ENCODE results near the gene KCMF1. TPM values are rescaled to one million over a fixed set of nuclear protein-coding genes. Genes with fewer than 3 reads are reported as not detected.
"Not testable (repeated sequence)": the region's sequence is repeated elsewhere in the genome, so short reads cannot be mapped to it uniquely, and the experiment has no call there.

KCMF1 gene
- total RNA-seq, 2 experiments from 2014 or later: 78.1 to 98.5 TPM

DNA sequence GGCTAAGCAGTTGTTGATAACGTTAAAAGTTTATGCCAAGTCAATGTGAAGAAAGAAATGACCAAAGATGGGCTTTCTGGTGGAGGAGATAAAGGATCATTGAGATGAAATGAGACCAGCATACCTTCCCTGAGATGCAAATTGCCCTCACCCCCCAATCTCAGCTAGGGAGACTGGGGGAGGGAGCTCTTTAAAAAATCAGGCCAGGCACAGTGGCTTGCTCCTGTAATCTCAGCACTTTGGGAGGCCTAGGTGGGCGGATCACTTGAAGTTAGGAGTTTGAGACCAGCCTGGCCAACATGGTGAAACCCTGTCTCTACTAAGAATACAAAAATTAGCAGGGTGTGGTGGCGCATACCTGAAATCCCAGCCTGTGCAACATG lies 30.9 kb upstream of the KCMF1 start:
- POLR2A ChIA-PET: interaction anchor here (0.5 to 1.9 kb wide), 9 partner anchors 14 to 412 kb away, joined by 3 to 11 read pairs (median 4); partner anchors contain the start of gene TGOLN2
- Mint-ChIP-seq H3K27ac (peak overlapping the region; percentile 98), H3K27me3 (no peaks in the 10 kb centered on the region), H3K9me3 (ENCODE audit: low read depth) (no peaks in the 10 kb centered on the region), H3K4me3 (peak overlapping the region; percentile 67), H3K36me3 (ENCODE audit: low read depth) (peaks cover 15% of the 10 kb centered on the region), H3K4me1 (peaks cover 75% of the 10 kb centered on the region)
- ATAC-seq (no peak), DNase-seq (peak; percentile 25)
- CTCF ChIA-PET: interaction anchor here (0.5 to 3.3 kb wide), 14 partner anchors 9 to 78 kb away, joined by 3 to 30 read pairs (median 4); no protein-coding TSS in a partner anchor
- intact Hi-C loops (cut with DNase I, micrococcal nuclease): no loop called here

DNA sequence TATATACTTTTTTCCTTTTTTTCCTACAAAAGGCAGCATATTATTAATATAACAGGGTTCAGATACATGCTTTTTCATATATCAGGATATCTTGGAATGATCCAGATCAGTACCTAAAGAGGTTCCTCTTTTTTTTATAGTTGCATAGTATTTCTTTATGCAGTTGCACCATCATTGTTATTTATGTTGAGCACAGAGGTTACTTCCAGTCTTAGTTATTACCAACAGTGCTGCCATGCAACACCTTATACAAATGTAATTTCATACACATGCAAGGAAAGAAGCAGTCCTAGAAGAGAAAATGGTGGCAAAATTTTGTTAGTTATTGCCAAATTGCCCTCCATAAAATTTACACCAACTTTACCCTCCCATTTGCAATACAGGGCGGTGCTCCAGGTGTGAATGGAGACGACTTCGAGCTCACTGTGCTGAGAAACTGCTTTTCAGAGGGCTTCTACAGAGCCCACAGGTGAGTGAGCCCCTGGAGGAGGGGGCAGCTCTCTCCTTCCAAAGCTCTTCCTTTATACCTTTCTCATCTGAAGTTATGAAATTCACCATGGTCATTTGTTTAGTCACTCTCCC lies 30.0 kb upstream of the KCMF1 start:
- H3K27ac Mint-ChIP-seq: no peak overlapping the region
- H3K9me3 Mint-ChIP-seq (ENCODE audit: low read depth): no peaks in the 10 kb centered on the region
- intact Hi-C loops (cut with DNase I, micrococcal nuclease): no loop called here
- DNase-seq (no peak), ATAC-seq (no peak)
- POLR2A ChIA-PET: interaction anchor here (1.9 kb wide), 1 partner anchor 61 kb away, joined by 5 read pairs; no protein-coding TSS in a partner anchor
- no peak overlapping the region for H3K4me3 Mint-ChIP-seq
- no peaks in the 10 kb centered on the region for H3K27me3 Mint-ChIP-seq
- peaks cover 17% of the 10 kb centered on the region for H3K36me3 Mint-ChIP-seq (ENCODE audit: low read depth)
- CTCF ChIA-PET: interaction anchor here (2.6 to 3.3 kb wide), 2 partner anchors 15 to 74 kb away, joined by 9 to 30 read pairs; no protein-coding TSS in a partner anchor
- H3K4me1 Mint-ChIP-seq: peaks cover 79% of the 10 kb centered on the region

DNA sequence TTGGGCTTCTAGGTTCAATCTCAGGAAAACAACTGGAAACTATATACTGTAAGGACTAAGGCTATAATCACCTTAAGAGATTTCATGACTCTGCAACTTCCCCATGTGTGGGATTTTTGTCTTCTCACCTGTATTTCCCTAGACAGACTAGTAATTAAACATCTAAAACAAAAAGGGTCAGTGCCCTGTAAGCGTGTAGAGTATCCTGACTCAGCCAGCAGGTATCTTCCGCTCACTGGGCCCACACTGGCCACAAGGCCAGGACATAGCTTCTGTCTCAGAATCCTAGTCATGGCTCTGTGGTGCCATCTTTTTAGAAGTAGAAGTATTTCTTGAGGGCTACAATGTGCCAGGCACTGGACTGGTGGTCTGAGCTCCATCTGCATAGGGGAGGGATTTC lies 28.8 kb upstream of the KCMF1 start:
- Mint-ChIP-seq H3K4me3 (no peak overlapping the region), H3K27ac (peak overlapping the region; percentile 12), H3K36me3 (ENCODE audit: low read depth) (peaks cover 14% of the 10 kb centered on the region), H3K4me1 (peaks cover 78% of the 10 kb centered on the region), H3K9me3 (ENCODE audit: low read depth) (no peaks in the 10 kb centered on the region), H3K27me3 (no peaks in the 10 kb centered on the region)
- ATAC-seq (no peak), DNase-seq (no peak)
- POLR2A ChIA-PET: no interaction called here
- intact Hi-C loops (cut with DNase I, micrococcal nuclease): no loop called here
- CTCF ChIA-PET: interaction anchor here (0.6 to 3.3 kb wide), 5 partner anchors 13 to 71 kb away, joined by 3 to 30 read pairs (median 4); no protein-coding TSS in a partner anchor

DNA sequence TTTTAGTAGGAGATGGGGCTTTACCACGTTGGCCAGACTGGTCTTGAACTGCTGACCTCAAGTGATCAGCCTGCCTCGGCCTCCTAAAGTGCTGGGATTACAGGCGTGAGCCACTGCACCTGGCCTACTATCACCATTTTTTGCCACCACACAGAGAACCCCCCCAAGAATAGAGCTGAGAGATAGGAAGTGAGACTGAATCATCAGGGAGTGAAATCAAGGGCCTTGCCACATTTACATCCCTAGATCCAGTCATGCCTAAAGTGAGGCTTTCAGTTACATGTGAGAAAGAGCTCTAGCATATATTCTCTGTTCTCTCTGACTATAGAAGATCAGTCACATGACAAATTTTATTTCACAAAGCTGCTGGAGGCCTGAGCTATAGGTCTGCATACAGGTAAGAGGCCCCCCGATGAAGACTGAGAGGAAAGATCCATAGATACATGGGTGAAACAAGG lies 28.0 kb upstream of the KCMF1 start:
- peak overlapping the region; percentile 95 for H3K27ac Mint-ChIP-seq
- peaks cover 14% of the 10 kb centered on the region for H3K36me3 Mint-ChIP-seq (ENCODE audit: low read depth)
- peaks cover 77% of the 10 kb centered on the region for H3K4me1 Mint-ChIP-seq
- intact Hi-C loops (cut with DNase I, micrococcal nuclease): no loop called here
- ATAC-seq: peak; percentile 14
- H3K9me3 Mint-ChIP-seq (ENCODE audit: low read depth): no peaks in the 10 kb centered on the region
- peak overlapping the region; percentile 51 for H3K4me3 Mint-ChIP-seq
- ChIA-PET CTCF (interaction anchor here (0.7 to 5.1 kb wide), 11 partner anchors 14 to 383 kb away, joined by 3 to 54 read pairs (median 3); no protein-coding TSS in a partner anchor), POLR2A (interaction anchor here (0.6 to 1.4 kb wide), 6 partner anchors 18 to 62 kb away, joined by 3 to 10 read pairs (median 5); partner anchors contain the start of genes KCMF1 and TMSB10)
- H3K27me3 Mint-ChIP-seq: no peaks in the 10 kb centered on the region
- DNase-seq: peak; percentile 28

DNA sequence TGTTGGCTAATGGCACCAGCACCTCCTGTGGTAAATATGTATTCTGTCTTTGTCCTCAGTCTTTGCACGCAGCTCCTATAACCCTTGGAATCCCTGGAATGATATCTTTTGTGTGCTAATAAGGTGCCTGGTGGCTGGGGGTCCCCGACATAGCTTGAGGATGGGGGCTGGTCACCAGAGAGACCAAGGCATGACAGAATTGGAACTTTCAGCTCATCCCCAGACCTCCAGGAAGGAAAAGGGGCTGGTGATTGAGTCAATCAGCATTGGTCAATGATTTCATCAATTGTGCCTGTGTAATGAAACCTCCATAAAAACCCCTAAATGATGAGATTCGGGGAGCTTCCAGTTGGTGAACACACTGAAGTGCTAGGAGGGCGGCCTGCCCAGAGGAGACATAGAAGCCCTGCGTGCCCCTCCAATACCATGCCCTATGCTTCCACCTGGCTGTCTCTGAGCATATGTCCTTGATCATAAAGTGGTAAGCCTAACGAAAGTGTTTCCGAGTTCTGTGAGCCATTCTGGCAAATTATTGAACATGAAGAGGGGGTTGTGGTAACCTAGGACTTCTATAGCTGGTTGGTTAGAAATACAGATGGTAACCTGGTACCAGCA lies 26.6 kb upstream of the KCMF1 start:
- Mint-ChIP-seq H3K4me3 (peak overlapping the region; percentile 58), H3K36me3 (ENCODE audit: low read depth) (peaks cover 14% of the 10 kb centered on the region), H3K9me3 (ENCODE audit: low read depth) (no peaks in the 10 kb centered on the region), H3K27ac (peak overlapping the region; percentile 95), H3K27me3 (no peaks in the 10 kb centered on the region), H3K4me1 (peaks cover 63% of the 10 kb centered on the region)
- ATAC-seq: no peak
- CTCF ChIA-PET: interaction anchor here (0.8 to 5.1 kb wide), 6 partner anchors 15 to 71 kb away, joined by 3 to 54 read pairs (median 4); no protein-coding TSS in a partner anchor
- intact Hi-C loops (cut with DNase I, micrococcal nuclease): no loop called here
- DNase-seq: no peak
- POLR2A ChIA-PET: no interaction called here

DNA sequence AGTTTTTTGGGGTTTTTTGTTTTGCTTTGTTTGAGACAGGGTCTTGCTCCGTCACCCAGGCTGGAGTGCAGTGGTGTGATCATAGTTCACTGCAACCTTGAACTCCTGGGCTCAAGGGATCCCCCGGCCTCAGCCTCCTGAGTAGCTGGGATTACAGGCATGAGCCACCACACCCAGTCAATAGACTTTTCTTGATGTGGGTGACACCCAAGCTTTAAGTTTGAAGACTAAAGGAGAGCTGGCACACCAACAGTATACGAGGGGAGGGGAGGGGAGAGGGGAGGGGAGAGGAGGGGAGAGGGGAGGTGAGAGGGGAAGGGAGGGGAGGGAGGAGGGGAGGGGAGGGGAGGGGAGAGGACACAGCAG lies 25.1 kb upstream of the KCMF1 start:
- not testable (repeated sequence) for DNase-seq; H3K9me3 Mint-ChIP-seq (ENCODE audit: low read depth); ATAC-seq; H3K27me3 Mint-ChIP-seq
- H3K4me1 Mint-ChIP-seq: peaks cover 53% of the 10 kb centered on the region
- intact Hi-C loops (cut with DNase I, micrococcal nuclease): loop anchor here (1.0 to 5.0 kb wide), 7 partner anchors 8 to 346 kb away; partner anchors contain the start of genes KCMF1 (in 1 of the 2) and TMSB10 (in 1 of the 2)
- H3K27ac Mint-ChIP-seq: peak overlapping the region; percentile 99
- CTCF ChIA-PET: interaction anchor here (0.6 to 5.1 kb wide), 16 partner anchors 9 to 83 kb away, joined by 3 to 54 read pairs (median 6); no protein-coding TSS in a partner anchor
- POLR2A ChIA-PET: interaction anchor here (0.5 to 2.1 kb wide), 14 partner anchors 20 to 1539 kb away, joined by 3 to 9 read pairs (median 4); partner anchors contain the start of genes RETSAT, SUCLG1 and TMSB10
- peaks cover 14% of the 10 kb centered on the region for H3K36me3 Mint-ChIP-seq (ENCODE audit: low read depth)
- H3K4me3 Mint-ChIP-seq: peak overlapping the region; percentile 58

DNA sequence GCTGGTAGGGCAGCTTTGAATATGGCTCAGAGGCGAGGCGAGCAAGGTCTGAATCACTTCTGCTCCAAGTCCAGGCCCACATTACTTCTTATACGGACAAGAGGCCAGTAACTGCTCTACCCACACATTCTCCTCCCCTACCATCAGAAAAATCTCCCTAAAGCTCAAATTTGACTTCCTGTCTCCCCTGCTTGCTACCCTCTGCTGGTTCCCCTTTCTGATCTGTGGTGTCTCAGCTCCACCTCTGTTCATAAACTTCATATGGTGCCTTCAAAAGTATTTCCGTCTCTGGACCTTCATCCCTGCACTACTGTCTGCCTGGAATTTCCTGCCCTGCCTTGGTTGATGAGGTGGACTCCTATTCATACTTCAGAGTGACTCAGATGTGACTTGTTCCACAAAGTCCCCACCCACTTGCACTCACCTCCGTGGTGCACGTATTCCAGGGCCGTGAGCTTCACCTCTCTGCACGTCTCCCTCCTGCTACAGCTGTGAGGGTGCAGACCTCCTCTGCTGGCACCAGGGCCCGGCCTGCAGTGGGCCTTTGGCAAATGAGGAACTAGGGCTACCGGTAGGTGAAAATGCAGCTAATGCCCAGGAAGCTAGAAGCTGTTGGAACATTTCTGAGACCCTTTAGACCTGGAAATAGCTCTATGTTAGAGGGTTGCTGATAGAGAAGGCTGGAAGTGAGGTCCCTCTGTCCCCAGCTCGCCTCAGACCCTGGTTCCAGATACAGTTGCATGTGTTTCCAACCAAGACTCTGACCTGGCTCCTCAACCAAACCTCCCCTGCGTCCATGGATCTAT lies 24.6 kb upstream of the KCMF1 start:
- Mint-ChIP-seq H3K4me1 (peaks cover 49% of the 10 kb centered on the region), H3K36me3 (ENCODE audit: low read depth) (peaks cover 14% of the 10 kb centered on the region), H3K4me3 (peak overlapping the region; percentile 67), H3K27ac (peak overlapping the region; percentile 99), H3K27me3 (no peaks in the 10 kb centered on the region), H3K9me3 (ENCODE audit: low read depth) (no peaks in the 10 kb centered on the region)
- ChIA-PET POLR2A (interaction anchor here (0.5 to 2.1 kb wide), 16 partner anchors 8 to 1539 kb away, joined by 3 to 9 read pairs (median 4); partner anchors contain the start of genes RETSAT, SUCLG1 and TMSB10), CTCF (interaction anchor here (0.6 to 5.1 kb wide), 20 partner anchors 9 to 91 kb away, joined by 3 to 54 read pairs (median 4); no protein-coding TSS in a partner anchor)
- ATAC-seq (peak; percentile 85), DNase-seq (peak; percentile 92)
- intact Hi-C loops (cut with DNase I, micrococcal nuclease): loop anchor here (1.0 to 5.0 kb wide), 7 partner anchors 8 to 346 kb away; partner anchors contain the start of genes KCMF1 (in 1 of the 2) and TMSB10 (in 1 of the 2)

DNA sequence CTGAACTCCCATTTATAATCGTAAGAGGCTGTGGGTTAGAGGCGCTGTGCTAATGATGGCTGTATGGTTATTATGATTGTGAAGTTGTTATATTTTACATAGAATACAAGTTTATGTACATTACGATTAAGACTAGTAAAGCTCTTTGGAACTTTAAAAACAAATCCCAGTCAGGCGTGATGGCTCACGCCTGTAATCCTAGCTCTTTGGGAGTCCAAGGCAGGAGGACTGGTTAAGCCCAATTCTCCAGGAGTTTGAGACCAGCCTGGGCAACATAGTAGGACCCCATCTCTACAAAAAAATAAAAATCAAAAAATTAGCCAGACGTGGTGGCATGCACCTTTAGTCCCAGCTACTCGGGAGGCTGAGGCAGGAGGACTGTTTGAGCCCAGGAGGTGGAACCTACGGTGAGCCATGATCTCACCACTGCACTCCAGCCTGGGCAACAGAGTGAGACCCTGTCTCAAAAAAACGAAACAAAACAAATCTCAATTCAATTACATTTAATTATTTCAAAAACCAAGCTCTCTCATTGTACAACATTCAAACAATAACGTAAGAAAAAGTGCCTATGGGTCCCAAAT lies 23.9 kb upstream of the KCMF1 start:
- POLR2A ChIA-PET: interaction anchor here (0.6 to 2.1 kb wide), 10 partner anchors 9 to 488 kb away, joined by 3 to 9 read pairs (median 4); partner anchors contain the start of genes RETSAT, SUCLG1 and TMSB10
- intact Hi-C loops (cut with DNase I, micrococcal nuclease): loop anchor here (2.0 to 5.0 kb wide), 2 partner anchors 42 to 345 kb away; partner anchors contain the start of gene TMSB10 (in 1 of the 2)
- H3K4me1 Mint-ChIP-seq: peaks cover 46% of the 10 kb centered on the region
- no peaks in the 10 kb centered on the region for H3K9me3 Mint-ChIP-seq (ENCODE audit: low read depth)
- H3K27ac Mint-ChIP-seq: peak overlapping the region; percentile 99
- H3K4me3 Mint-ChIP-seq: peak overlapping the region; percentile 67
- no peaks in the 10 kb centered on the region for H3K27me3 Mint-ChIP-seq
- H3K36me3 Mint-ChIP-seq (ENCODE audit: low read depth): peaks cover 14% of the 10 kb centered on the region
- CTCF ChIA-PET: interaction anchor here (0.6 to 5.1 kb wide), 14 partner anchors 8 to 90 kb away, joined by 3 to 54 read pairs (median 5); no protein-coding TSS in a partner anchor
- no peak for ATAC-seq
- no peak for DNase-seq

DNA sequence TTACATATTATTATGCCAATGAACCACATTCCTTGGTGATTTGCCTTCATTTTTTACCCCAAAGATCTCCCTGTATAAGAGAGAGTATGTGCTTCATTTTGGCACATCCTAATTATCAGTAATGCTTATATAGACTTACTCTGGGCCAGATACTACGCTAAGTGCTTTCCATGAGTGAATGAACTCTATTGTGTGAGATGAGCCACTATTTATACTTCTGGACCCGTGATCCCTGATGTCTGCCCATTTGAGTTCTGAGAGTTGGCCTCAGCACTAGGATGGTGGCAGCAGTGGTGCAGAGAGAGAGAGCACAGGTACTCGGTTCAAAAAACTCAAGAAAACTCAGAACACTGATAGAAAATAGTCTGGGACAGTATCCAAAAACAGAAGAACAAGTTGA lies 17.4 kb upstream of the KCMF1 start:
- CTCF ChIA-PET: interaction anchor here (0.9 to 1.6 kb wide), 3 partner anchors 14 to 51 kb away, joined by 3 to 7 read pairs (median 4); no protein-coding TSS in a partner anchor
- Mint-ChIP-seq H3K27me3 (no peaks in the 10 kb centered on the region), H3K27ac (no peak overlapping the region), H3K36me3 (ENCODE audit: low read depth) (peaks cover 4% of the 10 kb centered on the region), H3K4me1 (peaks cover 10% of the 10 kb centered on the region), H3K4me3 (no peak overlapping the region), H3K9me3 (ENCODE audit: low read depth) (no peaks in the 10 kb centered on the region)
- intact Hi-C loops (cut with DNase I, micrococcal nuclease): no loop called here
- DNase-seq (no peak), ATAC-seq (no peak)
- POLR2A ChIA-PET: no interaction called here

DNA sequence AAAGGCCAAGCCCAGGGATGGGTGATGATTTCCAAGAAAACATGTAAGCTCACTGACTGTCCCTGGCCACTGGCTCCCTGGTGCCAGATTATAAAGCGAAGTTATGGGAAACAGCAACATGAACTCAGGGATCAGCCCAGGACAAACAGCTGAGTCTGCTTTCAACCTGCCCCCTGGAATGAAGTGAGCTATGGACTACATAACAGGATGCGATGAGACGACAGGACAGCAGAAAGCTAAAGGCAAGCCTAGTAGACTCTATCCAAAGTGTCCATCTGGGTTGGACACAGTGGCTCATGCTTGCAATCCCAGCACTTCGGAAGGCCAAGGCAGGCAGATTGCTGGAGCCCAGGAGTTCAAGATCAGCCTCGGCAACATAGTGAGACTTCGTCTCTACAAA lies 16.6 kb upstream of the KCMF1 start:
- Mint-ChIP-seq H3K27ac (no peak overlapping the region), H3K36me3 (ENCODE audit: low read depth) (peaks cover 5% of the 10 kb centered on the region), H3K9me3 (ENCODE audit: low read depth) (no peaks in the 10 kb centered on the region), H3K4me1 (peaks cover 13% of the 10 kb centered on the region), H3K27me3 (no peaks in the 10 kb centered on the region), H3K4me3 (no peak overlapping the region)
- ChIA-PET CTCF (interaction anchor here (1.0 to 1.6 kb wide), 3 partner anchors 12 to 28 kb away, joined by 3 to 7 read pairs (median 4); no protein-coding TSS in a partner anchor), POLR2A (no interaction called here)
- intact Hi-C loops (cut with DNase I, micrococcal nuclease): no loop called here
- no peak for DNase-seq
- no peak for ATAC-seq

Measured in activated CD4-positive, alpha-beta T cell treated with anti-CD3 and anti-CD28 coated beads for 36 hours (primary cell).